Prostate gland (tissue), 2 donors: Measurements from ENCODE around the gene NSMCE1.

Experiments used
- POLR2A ChIP-seq: fragments of 450-650 bp; IDR thresholded peaks from one replicate; pipeline ENCODE4 v1.6.1; 2016; ENCODE audit warnings: antibody characterized with exemption, mild to moderate bottlenecking
- POLR2AphosphoS5 ChIP-seq: sonication (generic); formaldehyde crosslinking; IDR thresholded peaks from one replicate; pipeline ENCODE4 v1.6.1; 2017; ENCODE audit warnings: antibody characterized with exemption
- TF ChIP-seq, protein P1 (sequence below), 4 experiments: fragments of 200-600 bp in 2 of 4; fragments of 450-650 bp in 2 of 4; sonication (generic) in 2 of 4; IDR thresholded peaks; 1 replicate in 3 of 4; 2 replicates in 1 of 4; pipeline ENCODE4 v1.5.1; 2016 to 2019; ENCODE audit warnings: antibody characterized with exemption in 4 of 4, mild to moderate bottlenecking in 2 of 4, moderate library complexity in 2 of 4

DNA sequence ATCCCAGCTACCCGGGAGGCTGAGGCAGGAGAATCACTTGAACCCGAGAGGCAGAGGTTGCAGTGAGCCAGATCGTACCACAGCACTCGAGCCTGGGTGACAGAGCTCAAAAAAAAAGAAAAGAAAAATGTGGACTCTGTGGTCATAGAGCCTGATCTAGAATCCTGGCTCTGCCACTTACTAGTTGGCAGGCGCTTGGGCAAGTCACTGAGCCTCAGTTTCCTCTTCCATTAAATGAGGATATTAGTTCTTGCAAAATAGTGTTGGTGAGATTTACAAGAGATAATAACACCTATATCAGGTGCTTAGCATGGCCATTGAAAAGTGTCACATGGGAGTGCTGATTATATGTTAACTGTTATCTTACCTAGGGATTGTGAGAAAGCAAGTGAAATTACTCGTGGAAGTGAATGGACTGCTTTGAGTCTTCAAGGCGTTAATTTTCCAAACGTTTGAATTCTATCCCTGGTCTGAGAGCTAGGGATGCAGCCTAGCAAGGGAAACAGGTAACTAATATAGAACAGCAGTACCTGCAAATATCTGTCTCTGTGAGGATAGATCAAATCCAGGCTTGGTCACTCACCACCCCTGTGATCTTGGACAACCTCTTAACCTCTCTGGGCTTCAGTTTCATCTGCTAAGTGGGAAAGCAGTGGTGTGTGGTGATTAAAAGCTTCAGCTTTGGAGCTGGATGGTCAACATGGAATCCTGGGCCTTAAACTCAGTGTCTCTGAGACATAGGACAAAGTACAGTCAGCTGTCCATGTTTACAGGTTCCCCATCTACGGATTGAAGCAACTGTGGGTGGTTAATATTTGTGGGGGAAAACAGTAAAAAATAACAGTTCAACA, 953 bp upstream of the NSMCE1 start:
- TF ChIP-seq, protein P1, sequence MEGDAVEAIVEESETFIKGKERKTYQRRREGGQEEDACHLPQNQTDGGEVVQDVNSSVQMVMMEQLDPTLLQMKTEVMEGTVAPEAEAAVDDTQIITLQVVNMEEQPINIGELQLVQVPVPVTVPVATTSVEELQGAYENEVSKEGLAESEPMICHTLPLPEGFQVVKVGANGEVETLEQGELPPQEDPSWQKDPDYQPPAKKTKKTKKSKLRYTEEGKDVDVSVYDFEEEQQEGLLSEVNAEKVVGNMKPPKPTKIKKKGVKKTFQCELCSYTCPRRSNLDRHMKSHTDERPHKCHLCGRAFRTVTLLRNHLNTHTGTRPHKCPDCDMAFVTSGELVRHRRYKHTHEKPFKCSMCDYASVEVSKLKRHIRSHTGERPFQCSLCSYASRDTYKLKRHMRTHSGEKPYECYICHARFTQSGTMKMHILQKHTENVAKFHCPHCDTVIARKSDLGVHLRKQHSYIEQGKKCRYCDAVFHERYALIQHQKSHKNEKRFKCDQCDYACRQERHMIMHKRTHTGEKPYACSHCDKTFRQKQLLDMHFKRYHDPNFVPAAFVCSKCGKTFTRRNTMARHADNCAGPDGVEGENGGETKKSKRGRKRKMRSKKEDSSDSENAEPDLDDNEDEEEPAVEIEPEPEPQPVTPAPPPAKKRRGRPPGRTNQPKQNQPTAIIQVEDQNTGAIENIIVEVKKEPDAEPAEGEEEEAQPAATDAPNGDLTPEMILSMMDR (IDR thresholded peaks at IDR 0.05) = no peak
- TF ChIP-seq POLR2A (no peak), POLR2AphosphoS5 (no peak)
